GM12874 (cell line): ENCODE results near the gene COQ2.

ENCODE experiments used
- TF ChIP-seq, protein P1 (sequence below): IDR thresholded peaks from 2 replicates; pipeline ENCODE4 v1.5.1; 2011; ENCODE audit warnings: low read depth, mild to moderate bottlenecking, control low read depth, low read length, moderate library complexity; ENCODE audit not compliant: insufficient read depth

Gene COQ2

DNA sequence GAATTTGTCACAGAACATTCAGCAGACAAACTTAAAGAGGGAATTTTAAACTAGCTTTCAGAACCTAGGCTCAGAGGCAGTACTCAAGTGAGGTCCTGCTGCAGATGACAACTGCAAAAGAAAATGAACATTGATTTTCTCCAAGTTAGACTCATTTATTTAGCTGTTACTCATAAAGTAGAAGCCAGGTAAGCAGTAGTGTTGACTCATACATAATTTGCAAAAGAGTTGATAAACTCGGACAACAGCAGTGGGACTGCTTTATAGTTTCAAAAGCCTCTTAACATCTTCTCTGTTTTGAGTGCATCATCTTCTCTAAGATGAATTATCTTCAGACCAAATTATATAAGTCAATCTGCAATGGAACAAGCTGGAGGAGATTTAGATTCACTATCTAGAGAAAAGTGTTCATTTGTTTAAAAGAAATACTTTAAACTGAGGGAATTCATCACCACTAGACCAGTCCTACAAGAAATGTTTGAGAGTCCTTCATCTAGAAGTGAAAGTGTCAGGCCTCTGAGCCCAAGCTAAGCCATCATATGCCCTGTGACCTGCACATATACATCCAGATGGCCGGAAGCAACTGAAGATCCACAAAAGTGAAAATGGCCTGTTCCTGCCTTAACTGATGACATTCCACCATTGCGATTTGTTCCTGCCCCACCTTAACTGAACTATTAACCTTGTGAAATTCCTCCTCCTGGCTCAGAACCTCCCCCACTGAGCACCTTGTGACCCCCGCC is 49.5 kb downstream of the COQ2 start:
- TF ChIP-seq, protein P1, sequence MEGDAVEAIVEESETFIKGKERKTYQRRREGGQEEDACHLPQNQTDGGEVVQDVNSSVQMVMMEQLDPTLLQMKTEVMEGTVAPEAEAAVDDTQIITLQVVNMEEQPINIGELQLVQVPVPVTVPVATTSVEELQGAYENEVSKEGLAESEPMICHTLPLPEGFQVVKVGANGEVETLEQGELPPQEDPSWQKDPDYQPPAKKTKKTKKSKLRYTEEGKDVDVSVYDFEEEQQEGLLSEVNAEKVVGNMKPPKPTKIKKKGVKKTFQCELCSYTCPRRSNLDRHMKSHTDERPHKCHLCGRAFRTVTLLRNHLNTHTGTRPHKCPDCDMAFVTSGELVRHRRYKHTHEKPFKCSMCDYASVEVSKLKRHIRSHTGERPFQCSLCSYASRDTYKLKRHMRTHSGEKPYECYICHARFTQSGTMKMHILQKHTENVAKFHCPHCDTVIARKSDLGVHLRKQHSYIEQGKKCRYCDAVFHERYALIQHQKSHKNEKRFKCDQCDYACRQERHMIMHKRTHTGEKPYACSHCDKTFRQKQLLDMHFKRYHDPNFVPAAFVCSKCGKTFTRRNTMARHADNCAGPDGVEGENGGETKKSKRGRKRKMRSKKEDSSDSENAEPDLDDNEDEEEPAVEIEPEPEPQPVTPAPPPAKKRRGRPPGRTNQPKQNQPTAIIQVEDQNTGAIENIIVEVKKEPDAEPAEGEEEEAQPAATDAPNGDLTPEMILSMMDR: no peak

DNA sequence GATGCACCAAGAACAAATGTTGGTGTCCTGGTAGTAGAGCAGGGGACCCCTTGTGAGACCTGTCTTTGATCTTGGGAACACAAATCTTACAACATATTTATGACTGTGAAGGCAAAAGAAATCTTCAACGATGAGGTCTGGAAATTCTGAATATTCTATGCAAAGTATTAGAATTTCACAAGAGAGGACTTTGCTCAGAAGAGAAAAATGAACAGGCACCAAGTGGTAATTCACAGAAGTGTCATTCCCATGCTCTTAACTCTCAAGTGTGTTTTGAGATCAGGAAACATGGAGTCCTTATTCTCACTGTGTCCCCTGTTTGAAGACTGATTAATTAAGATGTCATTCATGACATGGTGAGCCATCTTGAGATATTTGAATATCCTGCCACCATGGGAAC is 52.5 kb downstream of the COQ2 start:
- TF ChIP-seq, protein P1: no peak

- TF ChIP-seq, protein P1: no peak
Observed at GRCh38 chr4:83231620-83232076, 53.0 kb downstream of the COQ2 start.

DNA sequence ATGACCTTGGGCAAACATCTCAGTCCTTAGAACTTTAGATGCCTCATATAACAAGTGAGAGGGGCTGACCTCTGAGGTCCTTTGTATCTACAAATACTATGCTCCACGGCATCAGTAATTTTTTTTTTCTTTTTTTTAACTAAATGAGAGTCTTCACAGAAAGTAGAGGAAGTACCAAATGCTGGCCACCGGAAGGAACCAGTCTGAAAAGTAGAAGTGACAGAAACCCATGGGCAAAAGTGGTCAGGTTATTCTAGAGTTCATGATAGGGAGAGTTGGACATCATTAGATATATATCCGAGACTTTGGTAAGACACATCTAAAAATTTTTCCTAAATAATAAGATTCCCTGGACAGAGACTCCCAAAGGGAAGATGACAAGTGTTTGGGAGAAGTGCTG is 53.7 kb downstream of the COQ2 start:
- TF ChIP-seq, protein P1: no peak

GRCh38 chr4:83229791-83230190 is 54.8 kb downstream of the COQ2 start:
- TF ChIP-seq, protein P1: no peak

- TF ChIP-seq, protein P1: no peak
Observed at GRCh38 chr4:83228231-83228630, 56.4 kb downstream of the COQ2 start.

DNA sequence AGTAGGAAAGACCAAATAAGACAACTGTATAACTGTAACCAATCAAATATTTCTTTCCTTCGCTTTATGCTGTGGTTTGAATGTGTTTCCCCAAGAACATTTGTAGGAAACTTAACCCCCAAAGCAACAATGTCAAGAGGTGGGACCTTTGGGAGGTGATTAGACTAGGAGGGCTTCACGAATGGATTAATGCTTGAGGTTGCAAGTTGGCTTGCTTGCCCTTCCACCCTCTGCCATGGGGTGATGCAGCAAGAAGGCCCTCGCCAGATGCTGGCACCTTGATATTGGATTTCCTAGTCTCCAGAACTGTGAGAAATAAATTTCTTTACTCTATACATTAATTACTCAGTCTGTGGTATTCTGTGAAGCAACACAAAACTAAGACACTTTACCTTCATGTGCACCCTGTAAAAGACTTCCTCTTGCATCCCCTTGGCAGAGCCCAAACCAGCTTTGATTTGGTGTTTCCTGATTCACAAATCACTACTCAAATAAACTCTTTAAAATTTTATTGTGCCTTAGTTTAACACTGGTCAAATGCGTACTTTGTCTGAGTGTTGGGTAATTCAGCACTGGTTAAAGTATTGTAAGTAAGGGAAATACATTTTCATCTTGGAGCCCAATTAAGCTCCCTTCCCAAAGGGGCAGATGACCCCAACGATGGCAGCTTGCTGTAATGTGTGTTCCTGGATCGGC is 59.9 kb downstream of the COQ2 start:
- TF ChIP-seq, protein P1: no peak
